ENCODE results near the gene CTDSP2.

DNA sequence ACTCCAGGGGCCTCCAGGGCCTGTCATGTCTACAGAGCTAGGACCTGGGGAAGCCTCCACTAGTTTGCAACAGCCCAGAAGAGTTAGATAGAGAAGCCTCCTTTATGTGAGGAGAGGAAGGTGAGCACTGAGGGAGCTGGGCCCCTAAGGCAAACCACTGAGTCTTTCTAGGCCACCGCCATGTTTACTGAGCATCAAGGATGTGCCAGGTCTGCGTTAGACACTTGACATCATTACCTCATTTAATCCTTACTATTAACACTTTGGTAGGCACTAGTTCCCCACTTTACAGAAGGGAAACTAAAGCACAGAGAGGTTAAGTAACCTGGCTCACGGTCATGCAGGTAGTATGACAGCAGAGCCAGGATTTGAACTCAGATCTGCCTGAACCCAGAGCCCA, 12.9 kb downstream of the CTDSP2 start:
- TF ChIP-seq, protein P1, sequence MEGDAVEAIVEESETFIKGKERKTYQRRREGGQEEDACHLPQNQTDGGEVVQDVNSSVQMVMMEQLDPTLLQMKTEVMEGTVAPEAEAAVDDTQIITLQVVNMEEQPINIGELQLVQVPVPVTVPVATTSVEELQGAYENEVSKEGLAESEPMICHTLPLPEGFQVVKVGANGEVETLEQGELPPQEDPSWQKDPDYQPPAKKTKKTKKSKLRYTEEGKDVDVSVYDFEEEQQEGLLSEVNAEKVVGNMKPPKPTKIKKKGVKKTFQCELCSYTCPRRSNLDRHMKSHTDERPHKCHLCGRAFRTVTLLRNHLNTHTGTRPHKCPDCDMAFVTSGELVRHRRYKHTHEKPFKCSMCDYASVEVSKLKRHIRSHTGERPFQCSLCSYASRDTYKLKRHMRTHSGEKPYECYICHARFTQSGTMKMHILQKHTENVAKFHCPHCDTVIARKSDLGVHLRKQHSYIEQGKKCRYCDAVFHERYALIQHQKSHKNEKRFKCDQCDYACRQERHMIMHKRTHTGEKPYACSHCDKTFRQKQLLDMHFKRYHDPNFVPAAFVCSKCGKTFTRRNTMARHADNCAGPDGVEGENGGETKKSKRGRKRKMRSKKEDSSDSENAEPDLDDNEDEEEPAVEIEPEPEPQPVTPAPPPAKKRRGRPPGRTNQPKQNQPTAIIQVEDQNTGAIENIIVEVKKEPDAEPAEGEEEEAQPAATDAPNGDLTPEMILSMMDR (IDR thresholded peaks at IDR 0.05; ENCODE audit: insufficient read depth, low read depth, low read length): no peak
- TF ChIP-seq EZH2 (IDR thresholded peaks at IDR 0.05; ENCODE audit: insufficient read depth, low read length): no peak
